ENCODE results near the gene NPAS2. TPM values are rescaled to one million over a fixed set of nuclear protein-coding genes. Genes with fewer than 3 reads are reported as not detected.

NPAS2 gene
- polyA plus RNA-seq, 1 donor (not counting 4 experiments of a cell fraction or from before 2014, with no cell fraction given): 17.7 TPM

DNA sequence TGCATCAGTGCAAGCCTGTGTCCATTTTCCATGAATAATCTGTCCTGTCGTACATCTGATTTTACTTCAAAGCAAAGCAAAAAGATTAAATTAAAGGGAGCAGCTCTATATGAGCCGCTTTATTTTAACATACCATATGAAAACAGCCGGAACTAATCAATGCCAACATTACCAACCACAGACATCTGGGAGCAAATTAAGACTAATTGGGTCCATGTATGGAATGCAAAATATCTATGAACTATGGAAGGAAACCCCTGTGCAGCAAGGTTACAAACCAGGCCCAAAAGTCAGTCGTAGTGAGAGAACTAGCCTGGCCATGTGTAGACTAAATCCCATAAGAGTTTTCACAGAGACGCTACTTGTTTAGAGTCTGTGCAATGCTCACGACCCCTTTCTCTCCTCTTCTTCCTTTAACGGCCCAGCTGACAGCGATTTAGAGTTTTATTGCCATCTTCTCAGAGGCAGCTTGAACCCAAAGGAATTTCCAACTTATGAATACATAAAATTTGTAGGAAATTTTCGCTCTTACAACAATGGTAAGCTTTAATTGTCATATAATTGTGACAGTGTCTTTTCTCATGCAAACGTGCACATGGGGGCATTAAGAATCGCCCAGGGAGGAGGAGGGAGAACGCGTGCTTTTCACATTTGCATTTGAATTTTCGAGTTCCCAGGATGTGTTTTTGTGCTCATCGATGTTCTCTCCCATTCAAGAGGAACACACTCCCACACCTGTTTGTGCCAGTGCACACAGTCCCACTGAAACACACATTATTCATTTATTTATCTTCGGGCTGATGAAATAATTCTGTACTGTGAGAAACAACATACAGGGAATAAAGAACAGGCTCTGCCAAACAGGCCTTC, 129.2 kb downstream of the NPAS2 start:
- Histone ChIP-seq H3K27ac (ENCODE audit: control insufficient read depth, insufficient read depth, low read length) (no peak overlapping the region), H3K4me3 (ENCODE audit: control insufficient read depth in 2 of 3, extremely low read depth in 1 of 3, insufficient read depth in 2 of 3, low read depth in 1 of 3, low read length in 3 of 3) (no peak overlapping the region), H3K9me1 (ENCODE audit: control insufficient read depth, extremely low read depth, insufficient read depth, low read length) (no peaks in the 10 kb centered on the region), H3K27me3 (ENCODE audit: control insufficient read depth, extremely low read depth, insufficient read depth, low read length) (no peaks in the 10 kb centered on the region), H4K20me1 (ENCODE audit: control insufficient read depth, extremely low read depth, insufficient read depth, low read length) (no peaks in the 10 kb centered on the region), H3K4me1 (ENCODE audit: control insufficient read depth, extremely low read depth, insufficient read depth, low read length) (no peaks in the 10 kb centered on the region), H3K4me2 (ENCODE audit: control insufficient read depth, extremely low read depth, insufficient read depth, low read depth, low read length) (no peak overlapping the region), H3K79me2 (ENCODE audit: control insufficient read depth, insufficient read depth, low read length) (no peaks in the 10 kb centered on the region), H3K9ac (ENCODE audit: control insufficient read depth, extremely low read depth, insufficient read depth, low read length) (no peak overlapping the region), H2AFZ (ENCODE audit: control insufficient read depth, low read length) (no peak overlapping the region), H3K9me3 (ENCODE audit: control insufficient read depth, low read depth, low read length) (no peaks in the 10 kb centered on the region), H3K36me3 (ENCODE audit: control insufficient read depth in 2 of 2, extremely low read depth in 1 of 2, insufficient read depth in 2 of 2, low read length in 2 of 2) (peaks cover 0 to 21% of the 10 kb centered on the region in 2 experiments)
- FAIRE-seq (no peak), DNase-seq (ENCODE audit: low read depth, low spot score) (no peak)
- TF ChIP-seq, protein P1, sequence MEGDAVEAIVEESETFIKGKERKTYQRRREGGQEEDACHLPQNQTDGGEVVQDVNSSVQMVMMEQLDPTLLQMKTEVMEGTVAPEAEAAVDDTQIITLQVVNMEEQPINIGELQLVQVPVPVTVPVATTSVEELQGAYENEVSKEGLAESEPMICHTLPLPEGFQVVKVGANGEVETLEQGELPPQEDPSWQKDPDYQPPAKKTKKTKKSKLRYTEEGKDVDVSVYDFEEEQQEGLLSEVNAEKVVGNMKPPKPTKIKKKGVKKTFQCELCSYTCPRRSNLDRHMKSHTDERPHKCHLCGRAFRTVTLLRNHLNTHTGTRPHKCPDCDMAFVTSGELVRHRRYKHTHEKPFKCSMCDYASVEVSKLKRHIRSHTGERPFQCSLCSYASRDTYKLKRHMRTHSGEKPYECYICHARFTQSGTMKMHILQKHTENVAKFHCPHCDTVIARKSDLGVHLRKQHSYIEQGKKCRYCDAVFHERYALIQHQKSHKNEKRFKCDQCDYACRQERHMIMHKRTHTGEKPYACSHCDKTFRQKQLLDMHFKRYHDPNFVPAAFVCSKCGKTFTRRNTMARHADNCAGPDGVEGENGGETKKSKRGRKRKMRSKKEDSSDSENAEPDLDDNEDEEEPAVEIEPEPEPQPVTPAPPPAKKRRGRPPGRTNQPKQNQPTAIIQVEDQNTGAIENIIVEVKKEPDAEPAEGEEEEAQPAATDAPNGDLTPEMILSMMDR (optimal IDR thresholded peaks at IDR 0.05 in 1 of 3, IDR thresholded peaks at IDR 0.05 in 1 of 3, conservative IDR thresholded peaks at IDR 0.05 in 1 of 3; ENCODE audit: extremely low read depth in 1 of 3, insufficient read depth in 2 of 3, low read length in 3 of 3): no peak
- dilution Hi-C loops (cut with MboI; ENCODE audit: extremely low pct_ligation_motif_present, low sequenced_read_pairs): no loop called here

DNA sequence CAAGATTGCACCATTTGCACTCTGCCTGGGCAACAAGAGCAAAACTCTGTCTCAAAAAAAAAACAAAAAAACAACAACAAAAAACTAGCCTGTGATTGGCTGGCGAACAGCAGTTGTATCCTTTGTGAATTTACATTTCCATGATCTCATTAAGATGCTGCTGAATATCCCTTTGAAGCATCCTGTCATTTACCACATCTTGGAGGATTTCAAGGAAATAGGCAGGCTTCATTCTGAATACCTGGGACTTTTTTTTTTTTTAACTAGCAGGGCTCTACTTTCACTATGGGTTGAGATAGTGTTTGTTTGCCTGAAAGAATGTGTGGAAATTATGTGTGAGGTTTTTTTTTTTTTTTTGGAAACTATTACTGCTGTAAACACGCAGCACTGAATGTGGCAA, 132.6 kb downstream of the NPAS2 start:
- DNase-seq (ENCODE audit: low read depth, low spot score): no peak
- dilution Hi-C loops (cut with MboI; ENCODE audit: extremely low pct_ligation_motif_present, low sequenced_read_pairs): no loop called here
- no peak for TF ChIP-seq EZH2 (IDR thresholded peaks at IDR 0.05; ENCODE audit: low read length)
- TF ChIP-seq, protein P1 (optimal IDR thresholded peaks at IDR 0.05 in 1 of 3, IDR thresholded peaks at IDR 0.05 in 1 of 3, conservative IDR thresholded peaks at IDR 0.05 in 1 of 3; ENCODE audit: extremely low read depth in 1 of 3, insufficient read depth in 2 of 3, low read length in 3 of 3): no peak
- Histone ChIP-seq H3K27me3 (ENCODE audit: control insufficient read depth, extremely low read depth, insufficient read depth, low read length) (no peaks in the 10 kb centered on the region), H3K9me1 (ENCODE audit: control insufficient read depth, extremely low read depth, insufficient read depth, low read length) (no peaks in the 10 kb centered on the region), H3K4me3 (ENCODE audit: control insufficient read depth in 2 of 3, extremely low read depth in 1 of 3, insufficient read depth in 2 of 3, low read depth in 1 of 3, low read length in 3 of 3) (no peak overlapping the region), H3K36me3 (ENCODE audit: control insufficient read depth in 2 of 2, extremely low read depth in 1 of 2, insufficient read depth in 2 of 2, low read length in 2 of 2) (peaks cover 0 to 12% of the 10 kb centered on the region in 2 experiments), H3K9me3 (ENCODE audit: control insufficient read depth, low read depth, low read length) (no peaks in the 10 kb centered on the region), H3K4me2 (ENCODE audit: control insufficient read depth, extremely low read depth, insufficient read depth, low read depth, low read length) (no peak overlapping the region), H3K79me2 (ENCODE audit: control insufficient read depth, insufficient read depth, low read length) (no peaks in the 10 kb centered on the region), H3K27ac (ENCODE audit: control insufficient read depth, insufficient read depth, low read length) (no peak overlapping the region), H4K20me1 (ENCODE audit: control insufficient read depth, extremely low read depth, insufficient read depth, low read length) (no peaks in the 10 kb centered on the region), H2AFZ (ENCODE audit: control insufficient read depth, low read length) (no peak overlapping the region), H3K9ac (ENCODE audit: control insufficient read depth, extremely low read depth, insufficient read depth, low read length) (no peak overlapping the region), H3K4me1 (ENCODE audit: control insufficient read depth, extremely low read depth, insufficient read depth, low read length) (no peaks in the 10 kb centered on the region)
- no peak for FAIRE-seq

Data from keratinocyte (primary cell).